ENCODE results near the gene KCNE4.

Gene KCNE4

GRCh38 chr2:223041527-223042109 lies 10.4 kb upstream of the KCNE4 start:
- DNase-seq: no peak

- no peak for DNase-seq
Measured at GRCh38 chr2:223042284-223042683, 9.7 kb upstream of the KCNE4 start.

- no peak for DNase-seq
Measured at GRCh38 chr2:223042704-223043118, 9.3 kb upstream of the KCNE4 start.

- DNase-seq: no peak
Measured at GRCh38 chr2:223043164-223043941, 8.6 kb upstream of the KCNE4 start.

GRCh38 chr2:223044092-223044836 lies 7.7 kb upstream of the KCNE4 start:
- DNase-seq: no peak

GRCh38 chr2:223044916-223045700 lies 6.9 kb upstream of the KCNE4 start:
- no peak for DNase-seq

GRCh38 chr2:223046470-223047040 lies 5.4 kb upstream of the KCNE4 start:
- no peak for DNase-seq

- no peak for DNase-seq
Measured at GRCh38 chr2:223047260-223047761, 4.7 kb upstream of the KCNE4 start.

GRCh38 chr2:223048519-223048918 lies 3.5 kb upstream of the KCNE4 start:
- no peak for DNase-seq

GRCh38 chr2:223049356-223049755 lies 2.6 kb upstream of the KCNE4 start:
- DNase-seq: no peak

- no peak for DNase-seq
Measured at GRCh38 chr2:223050188-223050587, 1.8 kb upstream of the KCNE4 start.

- no peak for DNase-seq
Measured at GRCh38 chr2:223050900-223051504, 988 bp upstream of the KCNE4 start.

GRCh38 chr2:223052548-223053483 lies 826 bp downstream of the KCNE4 start:
- no peak for DNase-seq

- DNase-seq: no peak
Measured at GRCh38 chr2:223053484-223054192, 1.6 kb downstream of the KCNE4 start.

GRCh38 chr2:223054193-223054781 lies 2.3 kb downstream of the KCNE4 start:
- DNase-seq: no peak

GRCh38 chr2:223055140-223055539 lies 3.1 kb downstream of the KCNE4 start:
- DNase-seq: no peak

GRCh38 chr2:223055836-223056235 lies 3.8 kb downstream of the KCNE4 start:
- no peak for DNase-seq

GRCh38 chr2:223056701-223057418 lies 4.9 kb downstream of the KCNE4 start:
- DNase-seq: no peak

GRCh38 chr2:223057569-223057968 lies 5.6 kb downstream of the KCNE4 start:
- DNase-seq: no peak
